Measurements from ENCODE around the gene APP. TPM values are rescaled to one million over a fixed set of nuclear protein-coding genes. Genes with fewer than 3 reads are reported as not detected.
A peak's percentile ranks its signal among the peaks of the same experiment; 100 is the strongest.

The APP gene
- total RNA-seq, 3 donors from 2014 or later: 270 to 546 (median 383) TPM

GRCh38 chr21:26185446-26185845 lies 14.9 kb upstream of the APP start:
- TF ChIP-seq POLR2AphosphoS5 (IDR thresholded peaks at IDR 0.05) (no peak), POLR2A (IDR thresholded peaks at IDR 0.05) (no peak)
- TF ChIP-seq, protein P1, sequence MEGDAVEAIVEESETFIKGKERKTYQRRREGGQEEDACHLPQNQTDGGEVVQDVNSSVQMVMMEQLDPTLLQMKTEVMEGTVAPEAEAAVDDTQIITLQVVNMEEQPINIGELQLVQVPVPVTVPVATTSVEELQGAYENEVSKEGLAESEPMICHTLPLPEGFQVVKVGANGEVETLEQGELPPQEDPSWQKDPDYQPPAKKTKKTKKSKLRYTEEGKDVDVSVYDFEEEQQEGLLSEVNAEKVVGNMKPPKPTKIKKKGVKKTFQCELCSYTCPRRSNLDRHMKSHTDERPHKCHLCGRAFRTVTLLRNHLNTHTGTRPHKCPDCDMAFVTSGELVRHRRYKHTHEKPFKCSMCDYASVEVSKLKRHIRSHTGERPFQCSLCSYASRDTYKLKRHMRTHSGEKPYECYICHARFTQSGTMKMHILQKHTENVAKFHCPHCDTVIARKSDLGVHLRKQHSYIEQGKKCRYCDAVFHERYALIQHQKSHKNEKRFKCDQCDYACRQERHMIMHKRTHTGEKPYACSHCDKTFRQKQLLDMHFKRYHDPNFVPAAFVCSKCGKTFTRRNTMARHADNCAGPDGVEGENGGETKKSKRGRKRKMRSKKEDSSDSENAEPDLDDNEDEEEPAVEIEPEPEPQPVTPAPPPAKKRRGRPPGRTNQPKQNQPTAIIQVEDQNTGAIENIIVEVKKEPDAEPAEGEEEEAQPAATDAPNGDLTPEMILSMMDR (IDR thresholded peaks at IDR 0.05): no peak
- Histone ChIP-seq H3K4me3 (no peak overlapping the region), H3K4me1 (no peaks in the 10 kb centered on the region), H3K27ac (no peak overlapping the region), H3K27me3 (no peaks in the 10 kb centered on the region), H3K9me3 (peaks cover 6 to 10% of the 10 kb centered on the region in 2 donors), H3K36me3 (no peaks in the 10 kb centered on the region)
- intact Hi-C loops (cut with DNase I; ENCODE audit: low total_unique reads): no loop called here
- no peak for DNase-seq (ENCODE audit: low spot score in 2 of 2)

GRCh38 chr21:26185021-26185420 lies 14.5 kb upstream of the APP start:
- intact Hi-C loops (cut with DNase I; ENCODE audit: low total_unique reads): no loop called here
- peaks cover 6 to 10% of the 10 kb centered on the region in 2 donors for H3K9me3 ChIP-seq

DNA sequence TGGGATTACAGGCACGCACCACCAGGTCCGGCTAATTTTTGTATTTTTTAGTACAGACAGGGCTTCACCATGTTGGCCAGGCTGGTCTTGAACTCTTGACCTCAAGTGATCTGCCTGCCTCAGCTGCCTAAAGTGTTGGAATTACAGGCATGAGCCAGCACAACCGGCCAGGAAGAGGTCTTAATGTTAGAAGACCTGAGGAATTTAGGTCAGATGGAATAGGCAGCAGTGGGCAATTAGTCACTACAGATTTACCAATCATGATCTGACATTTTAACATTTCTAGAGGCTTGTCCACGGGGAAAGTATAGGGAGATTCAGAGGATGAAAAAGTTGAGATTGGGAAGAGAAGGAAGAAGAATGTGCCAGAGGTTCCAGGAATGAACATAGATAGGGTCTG lies 8.9 kb upstream of the APP start:
- no peak for DNase-seq (ENCODE audit: low spot score in 2 of 2)
- Histone ChIP-seq H3K9me3 (peaks cover 2 to 6% of the 10 kb centered on the region in 2 donors), H3K36me3 (no peaks in the 10 kb centered on the region), H3K4me1 (no peaks in the 10 kb centered on the region), H3K27ac (no peak overlapping the region), H3K27me3 (no peaks in the 10 kb centered on the region), H3K4me3 (no peak overlapping the region)
- intact Hi-C loops (cut with DNase I; ENCODE audit: low total_unique reads): no loop called here
- TF ChIP-seq, protein P1 (IDR thresholded peaks at IDR 0.05): no peak
- no peak for TF ChIP-seq POLR2AphosphoS5 (IDR thresholded peaks at IDR 0.05)
- TF ChIP-seq POLR2A (IDR thresholded peaks at IDR 0.05): no peak

More at GRCh38 chr21:26185021-26185420, 14.5 kb upstream of the APP start:
- Histone ChIP-seq H3K27ac (no peak overlapping the region), H3K36me3 (no peaks in the 10 kb centered on the region), H3K4me3 (no peak overlapping the region), H3K4me1 (no peaks in the 10 kb centered on the region), H3K27me3 (no peaks in the 10 kb centered on the region)
- TF ChIP-seq, protein P1 (IDR thresholded peaks at IDR 0.05): no peak
- TF ChIP-seq POLR2AphosphoS5 (IDR thresholded peaks at IDR 0.05) (no peak), POLR2A (IDR thresholded peaks at IDR 0.05) (no peak)
- no peak for DNase-seq (ENCODE audit: low spot score in 2 of 2)

GRCh38 chr21:26177746-26178426 lies 7.3 kb upstream of the APP start:
- H3K4me1 ChIP-seq: no peaks in the 10 kb centered on the region
- H3K9me3 ChIP-seq: no peaks in the 10 kb centered on the region
- no peaks in the 10 kb centered on the region for H3K27me3 ChIP-seq
- DNase-seq (ENCODE audit: low spot score in 2 of 2): no peak
- no peak overlapping the region for H3K27ac ChIP-seq
- intact Hi-C loops (cut with DNase I; ENCODE audit: low total_unique reads): no loop called here
- no peaks in the 10 kb centered on the region for H3K36me3 ChIP-seq
- no peak for TF ChIP-seq POLR2AphosphoS5 (IDR thresholded peaks at IDR 0.05)
- TF ChIP-seq, protein P1 (IDR thresholded peaks at IDR 0.05): no peak
- no peak for TF ChIP-seq POLR2A (IDR thresholded peaks at IDR 0.05)
- H3K4me3 ChIP-seq: no peak overlapping the region

GRCh38 chr21:26177187-26177586 lies 6.6 kb upstream of the APP start:
- Histone ChIP-seq H3K36me3 (no peaks in the 10 kb centered on the region), H3K4me1 (no peaks in the 10 kb centered on the region), H3K27me3 (no peaks in the 10 kb centered on the region), H3K27ac (no peak overlapping the region), H3K9me3 (no peaks in the 10 kb centered on the region), H3K4me3 (no peak overlapping the region)
- peak in 1 of 2 donors; percentile 33 for DNase-seq (ENCODE audit: low spot score in 2 of 2)
- TF ChIP-seq, protein P1 (IDR thresholded peaks at IDR 0.05): no peak
- no peak for TF ChIP-seq POLR2A (IDR thresholded peaks at IDR 0.05)
- TF ChIP-seq POLR2AphosphoS5 (IDR thresholded peaks at IDR 0.05): no peak
- intact Hi-C loops (cut with DNase I; ENCODE audit: low total_unique reads): no loop called here

All from breast epithelium (tissue), 4 donors.